H9 (cell line): ENCODE data around the gene PARM1. TPM values are rescaled to one million over a fixed set of nuclear protein-coding genes. Genes with fewer than 3 reads are reported as not detected.

Experiments used
- DNase-seq: peaks from one replicate; pipeline ENCODE4 v3.0.0-alpha.2; 2017
- H2AFZ ChIP-seq: one replicate; pipeline ENCODE4 v1.6.1; 2013; ENCODE audit warnings: mild to moderate bottlenecking, low read length, control low read depth, moderate library complexity
- H2AK5ac ChIP-seq: 2 replicates; pipeline ENCODE4 v1.6.1; 2013; ENCODE audit warnings: low read length, control low read depth, mixed read lengths; ENCODE audit not compliant: insufficient read length
- H2BK120ac ChIP-seq: one replicate; pipeline ENCODE4 v1.6.1; 2013; ENCODE audit warnings: low read depth, mild to moderate bottlenecking, low read length, control low read depth, inconsistent platforms; ENCODE audit not compliant: poor library complexity, severe bottlenecking
- H2BK12ac ChIP-seq: 2 replicates; pipeline ENCODE4 v1.6.1; 2013; ENCODE audit warnings: low read length, control low read depth, mixed read lengths, low read depth; ENCODE audit not compliant: insufficient read length
- H2BK15ac ChIP-seq: 2 replicates; pipeline ENCODE4 v1.6.1; 2013; ENCODE audit warnings: low read depth, low read length, control low read depth
- H2BK20ac ChIP-seq: one replicate; pipeline ENCODE4 v1.6.1; 2013; ENCODE audit warnings: low read depth, mild to moderate bottlenecking, low read length, control low read depth, inconsistent platforms; ENCODE audit not compliant: poor library complexity, severe bottlenecking
- H2BK5ac ChIP-seq: 2 replicates; pipeline ENCODE4 v1.6.1; 2013; ENCODE audit warnings: low read length, control low read depth, mixed read lengths; ENCODE audit not compliant: insufficient read length
- H3K14ac ChIP-seq: 2 replicates; pipeline ENCODE4 v1.6.1; 2013; ENCODE audit warnings: low read length, control low read depth; ENCODE audit not compliant: insufficient read depth
- H3K18ac ChIP-seq: 2 replicates; pipeline ENCODE4 v1.6.1; 2013; ENCODE audit warnings: low read depth, mild to moderate bottlenecking, mixed read lengths, low read length, control low read depth; ENCODE audit not compliant: insufficient read length
- H3K23ac ChIP-seq: 2 replicates; pipeline ENCODE4 v1.6.1; 2013; ENCODE audit warnings: low read length, control low read depth, mixed read lengths, low read depth; ENCODE audit not compliant: insufficient read length
- H3K23me2 ChIP-seq: 2 replicates; pipeline ENCODE4 v1.6.1; 2013; ENCODE audit warnings: low read depth, mild to moderate bottlenecking, mixed read lengths, low read length, control low read depth; ENCODE audit not compliant: insufficient read length, poor library complexity, severe bottlenecking
- H3K27ac ChIP-seq: 2 replicates; pipeline ENCODE4 v1.5.1; 2013; ENCODE audit warnings: low read length, control low read depth, mixed read lengths, low read depth; ENCODE audit not compliant: insufficient read length
- H3K27me3 ChIP-seq: 2 replicates; pipeline ENCODE4 v1.6.1; 2013; ENCODE audit warnings: low read length, control low read depth, inconsistent platforms; ENCODE audit not compliant: insufficient read depth
- H3K4ac ChIP-seq: 2 replicates; pipeline ENCODE4 v1.6.1; 2013; ENCODE audit warnings: low read depth, mild to moderate bottlenecking, control low read depth, inconsistent platforms, low read length, moderate library complexity
- H3K4me1 ChIP-seq: 2 replicates; pipeline ENCODE4 v1.6.1; 2013; ENCODE audit warnings: low read length, control low read depth, inconsistent platforms; ENCODE audit not compliant: insufficient read depth
- H3K4me2 ChIP-seq: 2 replicates; pipeline ENCODE4 v1.6.1; 2013; ENCODE audit warnings: low read length, control low read depth, mixed read lengths; ENCODE audit not compliant: insufficient read length, insufficient read depth
- H3K56ac ChIP-seq: 2 replicates; pipeline ENCODE4 v1.6.1; 2013; ENCODE audit warnings: low read depth, mild to moderate bottlenecking, mixed read lengths, low read length, control low read depth; ENCODE audit not compliant: insufficient read length
- H3K79me1 ChIP-seq: 2 replicates; pipeline ENCODE4 v1.6.1; 2013; ENCODE audit warnings: low read depth, mild to moderate bottlenecking, moderate library complexity, low read length, control low read depth, inconsistent platforms; ENCODE audit not compliant: insufficient read depth, poor library complexity, severe bottlenecking
- H3K79me2 ChIP-seq: 2 replicates; pipeline ENCODE4 v1.6.1; 2013; ENCODE audit warnings: low read length, control low read depth, inconsistent platforms; ENCODE audit not compliant: insufficient read depth
- H3K9ac ChIP-seq: 2 replicates; pipeline ENCODE4 v1.6.1; 2013; ENCODE audit warnings: low read length, control low read depth, mixed read lengths; ENCODE audit not compliant: insufficient read length; ENCODE audit errors: extremely low read depth
- H3K9me3 ChIP-seq: one replicate; pipeline ENCODE4 v1.6.1; 2013; ENCODE audit warnings: low read depth, low read length, inconsistent platforms; ENCODE audit not compliant: control insufficient read depth
- H3T11ph ChIP-seq: one replicate; pipeline ENCODE4 v1.6.1; 2013; ENCODE audit warnings: mild to moderate bottlenecking, low read length, control low read depth, inconsistent platforms
- H4K20me1 ChIP-seq: one replicate; pipeline ENCODE4 v1.6.1; 2013; ENCODE audit not compliant: control insufficient read depth, insufficient read length, insufficient read depth
- H4K5ac ChIP-seq: 2 replicates; pipeline ENCODE4 v1.6.1; 2013; ENCODE audit warnings: low read depth, mild to moderate bottlenecking, mixed read lengths, low read length, control low read depth; ENCODE audit not compliant: insufficient read length
- H4K8ac ChIP-seq: replicated peaks from 2 replicates; pipeline ENCODE4 v1.6.1; 2013; ENCODE audit warnings: low read length, control low read depth, mixed read lengths, low read depth; ENCODE audit not compliant: insufficient read length
- H4K91ac ChIP-seq: 2 replicates; pipeline ENCODE4 v1.6.1; 2013; ENCODE audit warnings: low read depth, mild to moderate bottlenecking, moderate library complexity, mixed read lengths, low read length, control low read depth; ENCODE audit not compliant: insufficient read length
- H3K27ac Mint-ChIP-seq, 3 experiments: 2 replicates in 2 of 3; 3 replicates in 1 of 3; pipeline ENCODE4 v1.8.0; 2020 to 2021; ENCODE audit warnings: mixed read lengths in 3 of 3, mild to moderate bottlenecking in 1 of 3, moderate library complexity in 1 of 3
- H3K27me3 Mint-ChIP-seq: 2 replicates; pipeline ENCODE4 v1.8.0; 2021; ENCODE audit warnings: low read depth, mild to moderate bottlenecking, moderate library complexity, mixed read lengths
- H3K36me3 Mint-ChIP-seq, 3 experiments: 2 replicates in 2 of 3; 3 replicates in 1 of 3; pipeline ENCODE4 v1.8.0; 2020 to 2021; ENCODE audit warnings: low read depth in 3 of 3, mixed read lengths in 3 of 3; ENCODE audit not compliant: insufficient read depth in 1 of 3
- H3K4me1 Mint-ChIP-seq, 2 experiments: 2 replicates each; pipeline ENCODE4 v1.8.0; 2020; ENCODE audit warnings: mixed read lengths in 2 of 2
- H3K4me3 Mint-ChIP-seq, 2 experiments: 2 replicates in 1 of 2; 3 replicates in 1 of 2; pipeline ENCODE4 v1.8.0; 2020 to 2021; ENCODE audit warnings: mild to moderate bottlenecking in 2 of 2, mixed read lengths in 2 of 2, moderate library complexity in 1 of 2
- H3K9me3 Mint-ChIP-seq, 2 experiments: 2 replicates in 1 of 2; 3 replicates in 1 of 2; pipeline ENCODE4 v1.8.0; 2020; ENCODE audit warnings: mild to moderate bottlenecking in 2 of 2, mixed read lengths in 2 of 2, moderate library complexity in 1 of 2
- WGBS: extraction: QIAGEN DNeasy Blood & Tissue Kit; methylation state at CpG from one replicate; pipeline ENCODE4 v1.1.7; 2013; ENCODE audit warnings: missing lambda C conversion rate, low lambda C conversion rate, mixed read lengths; ENCODE audit not compliant: insufficient read length; ENCODE audit errors: extremely low coverage; 5-methylcytosine and 5-hydroxymethylcytosine counted together
- total RNA-seq: library from RNA; stranded (reverse); gene quantifications from 2 replicates; pipeline ENCODE4 v1.2.1, GENCODE V29; 2021
- TF ChIP-seq, protein P1 (sequence below): fragments of 200-600 bp; sonication (generic); conservative IDR thresholded peaks from 3 replicates; pipeline ENCODE4 v1.8.0; 2021; ENCODE audit warnings: antibody characterized with exemption, mild to moderate bottlenecking

Gene PARM1
- total RNA-seq, 1 experiment from 2014 or later, result 2.0 TPM

DNA sequence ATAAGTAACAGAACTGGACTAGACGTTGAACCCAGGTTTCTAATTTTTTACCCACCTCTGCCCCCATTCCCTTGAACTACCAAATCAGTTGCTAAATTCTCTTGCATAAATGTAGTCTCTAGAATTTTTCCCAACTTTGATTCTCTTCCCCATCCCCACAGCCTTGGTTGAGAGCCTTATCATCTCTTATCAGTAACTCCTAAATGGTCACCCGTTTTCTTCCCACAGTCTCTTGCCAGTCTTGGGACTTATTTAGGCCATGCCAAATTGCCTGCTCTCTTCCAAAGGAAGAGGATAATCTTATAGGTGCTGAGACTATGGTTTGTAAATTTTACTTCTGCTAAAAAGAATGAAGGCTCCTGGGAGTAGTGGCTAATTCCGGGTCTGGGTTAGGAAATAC is 13.3 kb downstream of the PARM1 start:
- H3K36me3 Mint-ChIP-seq, result no peaks in the 10 kb centered on the region

More for the DNA sequence above, 13.3 kb downstream of the PARM1 start:
- Mint-ChIP-seq H3K27ac (no peak overlapping the region), H3K27me3 (no peaks in the 10 kb centered on the region), H3K4me3 (no peak overlapping the region), H3K9me3 (no peaks in the 10 kb centered on the region), H3K4me1 (peaks cover 8 to 14% of the 10 kb centered on the region in 2 experiments)
- Histone ChIP-seq H3K4ac (no peak overlapping the region), H4K20me1 (no peaks in the 10 kb centered on the region), H2BK120ac (no peak overlapping the region), H3K79me2 (no peaks in the 10 kb centered on the region), H3T11ph (no peak overlapping the region), H2BK20ac (no peak overlapping the region), H2BK12ac (no peak overlapping the region), H3K27me3 (no peaks in the 10 kb centered on the region), H2BK5ac (no peak overlapping the region), H2AFZ (no peak overlapping the region), H3K23me2 (no peaks in the 10 kb centered on the region), H3K9me3 (no peaks in the 10 kb centered on the region), H3K18ac (no peak overlapping the region), H3K27ac (no peak overlapping the region), H3K79me1 (no peaks in the 10 kb centered on the region), H4K8ac (no peak overlapping the region), H3K4me2 (no peak overlapping the region), H2BK15ac (no peak overlapping the region), H4K91ac (no peak overlapping the region), H3K4me1 (no peaks in the 10 kb centered on the region), H2AK5ac (no peak overlapping the region), H3K23ac (no peak overlapping the region), H3K14ac (no peak overlapping the region), H3K9ac (no peak overlapping the region), H4K5ac (no peak overlapping the region), H3K56ac (no peak overlapping the region)
- no peak for DNase-seq
- no CpG with 5 or more reads among the region's 3 CpGs for WGBS
- TF ChIP-seq, protein P1, sequence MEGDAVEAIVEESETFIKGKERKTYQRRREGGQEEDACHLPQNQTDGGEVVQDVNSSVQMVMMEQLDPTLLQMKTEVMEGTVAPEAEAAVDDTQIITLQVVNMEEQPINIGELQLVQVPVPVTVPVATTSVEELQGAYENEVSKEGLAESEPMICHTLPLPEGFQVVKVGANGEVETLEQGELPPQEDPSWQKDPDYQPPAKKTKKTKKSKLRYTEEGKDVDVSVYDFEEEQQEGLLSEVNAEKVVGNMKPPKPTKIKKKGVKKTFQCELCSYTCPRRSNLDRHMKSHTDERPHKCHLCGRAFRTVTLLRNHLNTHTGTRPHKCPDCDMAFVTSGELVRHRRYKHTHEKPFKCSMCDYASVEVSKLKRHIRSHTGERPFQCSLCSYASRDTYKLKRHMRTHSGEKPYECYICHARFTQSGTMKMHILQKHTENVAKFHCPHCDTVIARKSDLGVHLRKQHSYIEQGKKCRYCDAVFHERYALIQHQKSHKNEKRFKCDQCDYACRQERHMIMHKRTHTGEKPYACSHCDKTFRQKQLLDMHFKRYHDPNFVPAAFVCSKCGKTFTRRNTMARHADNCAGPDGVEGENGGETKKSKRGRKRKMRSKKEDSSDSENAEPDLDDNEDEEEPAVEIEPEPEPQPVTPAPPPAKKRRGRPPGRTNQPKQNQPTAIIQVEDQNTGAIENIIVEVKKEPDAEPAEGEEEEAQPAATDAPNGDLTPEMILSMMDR, result no peak
